ENCODE measurements around the gene KIFBP.

DNA sequence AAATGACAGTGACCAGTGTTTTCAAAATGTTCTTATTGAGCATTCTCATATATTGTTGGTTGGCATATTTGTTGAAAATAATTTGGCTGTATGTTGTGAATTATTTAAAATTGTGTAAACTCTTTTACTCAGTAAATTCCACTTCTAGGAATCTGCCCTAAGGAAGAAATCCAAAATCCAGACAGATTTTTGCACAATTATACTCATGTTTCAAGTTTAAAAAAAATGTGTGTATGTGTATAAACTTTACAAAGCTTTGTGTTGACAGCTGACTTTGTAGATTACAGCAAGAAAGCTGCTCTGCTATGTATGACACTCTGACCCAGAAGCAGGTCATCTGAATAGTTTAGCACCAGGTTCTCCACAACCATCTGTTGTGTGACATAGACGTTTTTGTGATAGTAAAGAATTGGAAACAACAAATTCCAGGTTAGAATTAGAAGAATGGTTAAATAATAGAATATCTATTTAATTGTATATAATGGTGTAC, 21.6 kb downstream of the KIFBP start:
- TF ChIP-seq, protein P1, sequence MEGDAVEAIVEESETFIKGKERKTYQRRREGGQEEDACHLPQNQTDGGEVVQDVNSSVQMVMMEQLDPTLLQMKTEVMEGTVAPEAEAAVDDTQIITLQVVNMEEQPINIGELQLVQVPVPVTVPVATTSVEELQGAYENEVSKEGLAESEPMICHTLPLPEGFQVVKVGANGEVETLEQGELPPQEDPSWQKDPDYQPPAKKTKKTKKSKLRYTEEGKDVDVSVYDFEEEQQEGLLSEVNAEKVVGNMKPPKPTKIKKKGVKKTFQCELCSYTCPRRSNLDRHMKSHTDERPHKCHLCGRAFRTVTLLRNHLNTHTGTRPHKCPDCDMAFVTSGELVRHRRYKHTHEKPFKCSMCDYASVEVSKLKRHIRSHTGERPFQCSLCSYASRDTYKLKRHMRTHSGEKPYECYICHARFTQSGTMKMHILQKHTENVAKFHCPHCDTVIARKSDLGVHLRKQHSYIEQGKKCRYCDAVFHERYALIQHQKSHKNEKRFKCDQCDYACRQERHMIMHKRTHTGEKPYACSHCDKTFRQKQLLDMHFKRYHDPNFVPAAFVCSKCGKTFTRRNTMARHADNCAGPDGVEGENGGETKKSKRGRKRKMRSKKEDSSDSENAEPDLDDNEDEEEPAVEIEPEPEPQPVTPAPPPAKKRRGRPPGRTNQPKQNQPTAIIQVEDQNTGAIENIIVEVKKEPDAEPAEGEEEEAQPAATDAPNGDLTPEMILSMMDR (IDR thresholded peaks at IDR 0.05), result no peak
- TF ChIP-seq POLR2AphosphoS5 (IDR thresholded peaks at IDR 0.05), result no peak
- no peak for TF ChIP-seq POLR2A (IDR thresholded peaks at IDR 0.05)
- no peak for TF ChIP-seq EP300 (IDR thresholded peaks at IDR 0.05)
